SK-N-SH (cell line): ENCODE data around the gene FBF1. TPM values are rescaled to one million over a fixed set of nuclear protein-coding genes. Genes with fewer than 3 reads are reported as not detected.

ENCODE experiments used
- CTCF ChIA-PET: fragments of 300-600, 350-600 bp; formaldehyde crosslinking; extraction: SDS; loops from one replicate; lab custom pipeline; 2021; lab: Yijun Ruan, JAX
- POLR2A ChIA-PET: fragments of 350-600 bp; sonication (Branson Sonifier 250); formaldehyde crosslinking; extraction: SDS; loops from one replicate; lab custom pipeline; 2020; ENCODE audit warnings: antibody characterized with exemption, inconsistent platforms; lab: Yijun Ruan, JAX
- DNase-seq: peaks from one replicate; pipeline ENCODE4 v3.0.0; 2012
- H2AFZ ChIP-seq: fragments of 200-600 bp; sonication (generic); 2 replicates; pipeline ENCODE4 v1.8.1; 2016; ENCODE audit warnings: antibody characterized with exemption, mild to moderate bottlenecking, low read depth
- H3F3A ChIP-seq: fragments of 200-600 bp; sonication (generic); replicated peaks from 2 replicates; pipeline ENCODE3; 2016; ENCODE audit warnings: antibody characterized with exemption, mild to moderate bottlenecking; ENCODE audit not compliant: insufficient read depth
- H3K27ac ChIP-seq, 2 experiments: fragments of 200-500 bp in 1 of 2; fragments of 200-600 bp in 1 of 2; sonication (Bioruptor generic) in 1 of 2; sonication (generic), shearing (Covaris generic) in 1 of 2; 2 replicates each; pipeline versions ENCODE4 v1.5.1 to v1.6.1; 2014 to 2016; ENCODE audit warnings: low read depth in 2 of 2, inconsistent platforms in 1 of 2, low read length in 1 of 2, mild to moderate bottlenecking in 1 of 2, mixed read lengths in 1 of 2
- H3K27me3 ChIP-seq: fragments of 200-600 bp; sonication (generic), shearing (Covaris generic); 2 replicates; pipeline ENCODE4 v1.6.1; 2016; ENCODE audit warnings: mixed run types; ENCODE audit not compliant: insufficient read depth
- H3K36me3 ChIP-seq, 2 experiments: fragments of 200-500 bp in 1 of 2; fragments of 200-600 bp in 1 of 2; sonication (Bioruptor generic) in 1 of 2; sonication (generic) in 1 of 2; replicated peaks in 1 of 2; 2 replicates each; pipeline versions ENCODE3 to v1.5.1; 2014 to 2016; ENCODE audit warnings: low read length in 1 of 2, mild to moderate bottlenecking in 1 of 2; ENCODE audit not compliant: insufficient read depth in 2 of 2, control insufficient read depth in 1 of 2
- H3K4me1 ChIP-seq, 2 experiments: fragments of 200-500 bp in 1 of 2; fragments of 200-600 bp in 1 of 2; sonication (Bioruptor generic) in 1 of 2; sonication (generic), shearing (Covaris generic) in 1 of 2; 2 replicates each; pipeline versions ENCODE4 v1.5.1 to v1.6.1; 2014 to 2016; ENCODE audit warnings: low read depth in 1 of 2, low read length in 1 of 2, mixed run types in 1 of 2; ENCODE audit not compliant: insufficient read depth in 2 of 2, control insufficient read depth in 1 of 2
- H3K4me2 ChIP-seq: fragments of 200-600 bp; sonication (generic), shearing (Covaris generic); 2 replicates; pipeline ENCODE4 v1.6.1; 2017; ENCODE audit warnings: mixed run types
- H3K4me3 ChIP-seq, 2 experiments: fragments of 200-500 bp in 1 of 2; fragments of 200-600 bp in 1 of 2; sonication (Bioruptor generic) in 1 of 2; sonication (generic), shearing (Covaris generic) in 1 of 2; 2 replicates each; pipeline versions ENCODE4 v1.5.1 to v1.8.1; 2014 to 2016; ENCODE audit warnings: low read depth in 2 of 2, inconsistent platforms in 1 of 2, low read length in 1 of 2, mild to moderate bottlenecking in 1 of 2, mixed read lengths in 1 of 2, moderate library complexity in 1 of 2
- H3K79me2 ChIP-seq: fragments of 200-600 bp; sonication (generic); 2 replicates; pipeline ENCODE4 v1.8.1; 2017; ENCODE audit warnings: mild to moderate bottlenecking; ENCODE audit not compliant: insufficient read depth
- H3K9ac ChIP-seq: fragments of 200-600 bp; sonication (generic); 2 replicates; pipeline ENCODE4 v1.6.1; 2017; ENCODE audit warnings: mixed run types
- H3K9me2 ChIP-seq: fragments of 200-600 bp; sonication (generic); 2 replicates; pipeline ENCODE4 v1.6.1; 2017; ENCODE audit warnings: mixed run types
- H3K9me3 ChIP-seq: fragments of 200-600 bp; sonication (generic); 2 replicates; pipeline ENCODE4 v1.6.1; 2017; ENCODE audit warnings: mixed run types, mild to moderate bottlenecking, moderate library complexity
- H4K20me1 ChIP-seq: fragments of 200-600 bp; sonication (generic); 2 replicates; pipeline ENCODE4 v1.6.1; 2017; ENCODE audit warnings: mild to moderate bottlenecking, mixed run types; ENCODE audit not compliant: insufficient read depth
- CHD2 ChIP-seq: fragments of 150-350 bp; IDR thresholded peaks from 2 replicates; pipeline ENCODE4 v1.6.1; 2018; ENCODE audit warnings: low read length; ENCODE audit not compliant: partially characterized antibody
- CTCF ChIP-seq: fragments of 200-600 bp; sonication (generic); IDR thresholded peaks from 2 replicates; pipeline ENCODE4 v1.6.1; 2017; ENCODE audit warnings: antibody characterized with exemption, mild to moderate bottlenecking, moderate library complexity
- ELF1 ChIP-seq: IDR thresholded peaks from 2 replicates; pipeline ENCODE4 v1.4.0; 2012
- EP300 ChIP-seq, 2 experiments: IDR thresholded peaks; 2 replicates each; pipeline versions ENCODE4 v1.4.0 to v1.6.1; 2012; ENCODE audit warnings: borderline replicate concordance in 1 of 2, low read depth in 1 of 2, low read length in 1 of 2
- FOSL2 ChIP-seq: IDR thresholded peaks from 2 replicates; pipeline ENCODE4 v1.4.0; 2012; ENCODE audit warnings: low read depth, mild to moderate bottlenecking, moderate library complexity, borderline replicate concordance
- FOXM1 ChIP-seq: IDR thresholded peaks from 2 replicates; pipeline ENCODE4 v1.4.0; 2012; ENCODE audit warnings: low read depth, mild to moderate bottlenecking
- GABPA ChIP-seq: IDR thresholded peaks from 2 replicates; pipeline ENCODE4 v1.4.0; 2012; ENCODE audit warnings: low read depth, mild to moderate bottlenecking
- IRF3 ChIP-seq: fragments of 150-350 bp; IDR thresholded peaks from 2 replicates; pipeline ENCODE4 v1.6.1; 2016; ENCODE audit warnings: mild to moderate bottlenecking, low read depth, low read length
- MAX ChIP-seq: IDR thresholded peaks from 2 replicates; pipeline ENCODE4 v1.4.0; 2012; ENCODE audit warnings: low read depth
- MEF2A ChIP-seq: IDR thresholded peaks from 2 replicates; pipeline ENCODE4 v1.4.0; 2012; ENCODE audit warnings: low read depth, borderline replicate concordance
- MXI1 ChIP-seq: IDR thresholded peaks from 2 replicates; pipeline ENCODE4 v1.6.1; 2012; ENCODE audit warnings: mild to moderate bottlenecking, low read depth, low read length, improper control_type of control experiment
- NFIC ChIP-seq: IDR thresholded peaks from 2 replicates; pipeline ENCODE4 v1.4.0; 2012; ENCODE audit warnings: borderline replicate concordance
- PBX3 ChIP-seq: IDR thresholded peaks from 2 replicates; pipeline ENCODE4; 2012
- POLR2AphosphoS5 ChIP-seq: IDR thresholded peaks from 2 replicates; pipeline ENCODE4 v1.6.1; 2012; ENCODE audit warnings: low read depth, low read length
- RAD21 ChIP-seq: IDR thresholded peaks from 2 replicates; pipeline ENCODE4 v1.6.1; 2012; ENCODE audit warnings: mild to moderate bottlenecking, low read length
- RFX5 ChIP-seq: IDR thresholded peaks from 2 replicates; pipeline ENCODE4 v1.6.1; 2012; ENCODE audit warnings: mild to moderate bottlenecking, improper control_type of control experiment, low read length
- RXRA ChIP-seq: IDR thresholded peaks from 2 replicates; pipeline ENCODE4 v1.4.0; 2012; ENCODE audit warnings: low read depth, mild to moderate bottlenecking, borderline replicate concordance
- SIN3A ChIP-seq: IDR thresholded peaks from 2 replicates; pipeline ENCODE4 v1.6.1; 2012; ENCODE audit warnings: low read depth, mild to moderate bottlenecking, low read length, moderate library complexity, borderline replicate concordance
- SMC3 ChIP-seq: IDR thresholded peaks from 2 replicates; pipeline ENCODE4 v1.6.1; 2012; ENCODE audit warnings: low read depth, low read length, improper control_type of control experiment
- TAF1 ChIP-seq: IDR thresholded peaks from 2 replicates; pipeline ENCODE4 v1.6.1; 2012; ENCODE audit warnings: low read depth, mild to moderate bottlenecking, low read length, moderate library complexity, borderline replicate concordance
- TCF12 ChIP-seq: IDR thresholded peaks from 2 replicates; pipeline ENCODE4 v1.4.0; 2012
- TEAD4 ChIP-seq: IDR thresholded peaks from 2 replicates; pipeline ENCODE4 v1.4.0; 2012; ENCODE audit warnings: mild to moderate bottlenecking, borderline replicate concordance; ENCODE audit not compliant: insufficient read depth
- USF2 ChIP-seq: fragments of 150-350 bp; IDR thresholded peaks from 2 replicates; pipeline ENCODE4 v1.6.1; 2017; ENCODE audit warnings: antibody characterized with exemption, low read length, low read depth, borderline replicate concordance
- YY1 ChIP-seq: IDR thresholded peaks from 2 replicates; pipeline ENCODE4 v1.4.0; 2012; ENCODE audit warnings: low read depth, mild to moderate bottlenecking
- ZBTB33 ChIP-seq: IDR thresholded peaks from 2 replicates; pipeline ENCODE4 v1.4.0; 2012; ENCODE audit warnings: low read depth, borderline replicate concordance
- WGBS: methylation state at CpG from one replicate; pipeline ENCODE4 v1.1.6; 2017; ENCODE audit warnings: low lambda C conversion rate; 5-methylcytosine and 5-hydroxymethylcytosine counted together
- polyA plus RNA-seq, 3 experiments: library from polyadenylated mRNA; depleted of rRNA; stranded (reverse); fragments of >200 nt; gene quantifications; 2 replicates each; pipeline ENCODE4 v1.2.3, GENCODE V29; 2012

The FBF1 gene
- polyA plus RNA-seq, 1 of the 3 experiments (the other 2 are of a cell fraction): 19.0 TPM

- H3K9me3 ChIP-seq: no peaks in the 10 kb centered on the region
- ChIA-PET POLR2A (interaction anchor here (0.6 to 1.2 kb wide), 2 partner anchors 14 to 16 kb away, joined by 3 to 4 read pairs; partner anchors contain the start of gene FBF1), CTCF (interaction anchor here (0.9 to 5.7 kb wide), 19 partner anchors 9 to 199 kb away, joined by 3 to 26 read pairs (median 4); partner anchors contain the start of genes ACOX1, CDK3, FBF1 and MRPL38)
- H3F3A ChIP-seq: no peaks in the 10 kb centered on the region
- peaks cover 10 to 22% of the 10 kb centered on the region in 2 experiments for H3K36me3 ChIP-seq
- no peaks in the 10 kb centered on the region for H3K9me2 ChIP-seq
- no peak overlapping the region for H3K9ac ChIP-seq
- H3K27ac ChIP-seq: no peak overlapping the region
- H4K20me1 ChIP-seq: no peaks in the 10 kb centered on the region
- H3K79me2 ChIP-seq: no peaks in the 10 kb centered on the region
- no peaks in the 10 kb centered on the region for H3K27me3 ChIP-seq
- H3K4me3 ChIP-seq: no peak overlapping the region
- no peaks in the 10 kb centered on the region for H3K4me1 ChIP-seq
- 71% methylated on average over 4 of the region's 6 CpGs for WGBS
- no peak for TF ChIP-seq MEF2A
- TF ChIP-seq POLR2AphosphoS5: no peak
- no peak for TF ChIP-seq YY1
- no peak for TF ChIP-seq EP300 (IDR thresholded peaks at IDR 0.05; ENCODE audit: borderline replicate concordance in 1 of 2, low read depth in 1 of 2, low read length in 1 of 2)
- peak; percentile 36; the same call in 1 of the 2 replicates for TF ChIP-seq SMC3
- no peak for TF ChIP-seq TCF12
- TF ChIP-seq RFX5: no peak
- no peak for TF ChIP-seq TAF1
- TF ChIP-seq ELF1: no peak
- no peak for TF ChIP-seq CHD2
- TF ChIP-seq IRF3: no peak
- no peak for TF ChIP-seq ZBTB33
- no peak for TF ChIP-seq TEAD4
- no peak for TF ChIP-seq PBX3
- TF ChIP-seq NFIC: no peak
- TF ChIP-seq GABPA: no peak
- no peak for TF ChIP-seq RXRA
- TF ChIP-seq RAD21: peak; percentile 29; the same call in 1 of the 2 replicates
- no peak for TF ChIP-seq MAX
- no peak for TF ChIP-seq MXI1
- TF ChIP-seq FOXM1: no peak
- TF ChIP-seq SIN3A: no peak
- no peak for TF ChIP-seq FOSL2
- peak; percentile 46 for TF ChIP-seq CTCF
- TF ChIP-seq USF2: no peak
- TF ChIP-seq, all 33 proteins: peak for 3
- Histone ChIP-seq H3K4me2 (no peak overlapping the region), H2AFZ (no peak overlapping the region)
- DNase-seq: peak; percentile 75
These were observed 13.4 kb downstream of the FBF1 start for GRCh38 chr17:75927286-75927922.
